GM18520 (cell line): Measurements from ENCODE around the gene TPST1.
"Not testable (repeated sequence)": the region's sequence is repeated elsewhere in the genome, so short reads cannot be mapped to it uniquely, and the experiment has no call there.

ENCODE experiments used
- ATAC-seq: cut with Tn5 transposase; IDR thresholded peaks from one replicate; pipeline ENCODE4 v1.9.1; 2021; ENCODE audit not compliant: unreplicated experiment

TPST1 gene

DNA sequence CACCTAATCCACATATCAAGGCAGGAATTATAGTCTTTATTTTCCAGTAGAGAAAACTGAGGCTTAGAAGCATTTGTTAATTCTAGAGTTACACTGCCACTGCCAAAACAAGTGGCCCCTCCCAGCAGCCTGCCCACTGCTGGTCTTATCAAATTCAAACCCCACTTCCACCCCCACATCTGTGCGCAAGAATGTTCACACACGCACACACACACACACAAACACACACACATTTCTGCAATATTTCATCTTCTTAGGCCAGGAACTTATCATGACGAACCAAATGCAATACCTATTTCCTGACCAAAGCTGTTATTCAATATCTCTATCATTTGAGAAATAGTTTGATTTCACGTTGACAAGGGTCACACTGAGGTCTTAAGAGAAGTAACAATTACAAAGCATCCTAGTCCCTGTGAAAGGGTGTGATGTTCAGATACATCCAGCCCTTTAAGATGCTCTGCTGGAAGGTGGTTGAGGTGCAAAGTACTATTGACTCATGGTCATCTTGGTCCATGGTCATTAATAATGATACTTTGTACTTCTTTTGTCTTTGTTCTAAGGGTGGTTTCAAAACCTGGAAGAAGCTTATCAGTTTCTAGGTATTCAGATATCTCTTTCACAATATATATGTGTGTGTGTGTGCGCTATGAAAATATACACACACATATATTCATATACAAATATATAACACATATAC lies 169.2 kb downstream of the TPST1 start:
- ATAC-seq = not testable (repeated sequence)

- ATAC-seq = no peak
Measured at GRCh38 chr7:66376264-66376945, 171.3 kb downstream of the TPST1 start.

DNA sequence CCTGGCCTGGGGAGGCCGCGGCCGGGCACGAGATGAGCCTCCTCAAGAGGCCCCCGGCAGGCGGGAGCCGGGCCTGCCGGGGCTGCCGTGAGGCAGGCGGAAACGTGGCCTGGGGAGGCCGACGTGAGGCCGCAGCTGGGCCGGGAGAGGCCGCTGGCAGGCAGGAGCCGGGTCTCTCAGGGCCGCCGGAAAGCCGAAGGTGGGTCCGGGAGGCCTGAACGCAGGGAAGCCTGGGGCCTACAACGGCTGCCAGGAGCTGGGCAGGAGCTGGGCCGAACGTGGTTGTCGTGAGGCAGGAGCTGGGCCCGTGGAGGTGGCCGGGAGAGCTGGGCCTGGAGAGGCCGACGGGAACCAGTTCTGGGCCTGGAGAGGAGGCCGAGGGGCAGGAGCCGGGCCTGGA lies 171.9 kb downstream of the TPST1 start:
- ATAC-seq = no peak

GRCh38 chr7:66377714-66378113 lies 172.6 kb downstream of the TPST1 start:
- ATAC-seq = no peak

DNA sequence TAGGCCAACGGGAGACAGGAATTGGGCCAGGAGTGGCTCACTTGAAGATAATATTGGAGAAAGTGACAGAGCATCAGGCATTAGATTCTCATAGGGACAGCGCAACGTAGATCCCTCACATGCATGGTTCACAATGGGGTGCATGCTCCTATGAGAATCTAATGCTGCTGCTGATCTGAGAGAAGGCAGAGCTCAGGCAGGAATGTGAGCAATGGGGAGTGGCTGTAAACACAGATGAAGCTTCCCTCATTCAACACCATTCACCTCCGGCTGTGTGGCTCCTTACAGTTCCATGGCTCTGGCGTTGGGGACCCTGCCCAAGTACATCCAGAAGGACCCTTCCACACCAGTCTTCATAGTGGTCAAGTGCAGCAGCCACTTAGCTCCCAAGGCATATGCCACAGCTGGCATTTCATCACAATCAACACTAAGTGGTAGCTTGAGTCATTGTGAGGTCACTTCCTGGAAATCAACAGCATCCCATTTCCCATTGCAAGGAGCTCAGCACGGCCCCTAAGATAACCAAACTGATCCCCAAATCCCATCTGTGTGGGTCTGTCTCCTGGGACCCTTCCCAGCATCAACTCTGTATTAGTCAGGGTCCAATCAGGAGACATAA lies 174.5 kb downstream of the TPST1 start:
- ATAC-seq = no peak

- no peak for ATAC-seq
Measured at GRCh38 chr7:66380272-66380888, 175.2 kb downstream of the TPST1 start.

DNA sequence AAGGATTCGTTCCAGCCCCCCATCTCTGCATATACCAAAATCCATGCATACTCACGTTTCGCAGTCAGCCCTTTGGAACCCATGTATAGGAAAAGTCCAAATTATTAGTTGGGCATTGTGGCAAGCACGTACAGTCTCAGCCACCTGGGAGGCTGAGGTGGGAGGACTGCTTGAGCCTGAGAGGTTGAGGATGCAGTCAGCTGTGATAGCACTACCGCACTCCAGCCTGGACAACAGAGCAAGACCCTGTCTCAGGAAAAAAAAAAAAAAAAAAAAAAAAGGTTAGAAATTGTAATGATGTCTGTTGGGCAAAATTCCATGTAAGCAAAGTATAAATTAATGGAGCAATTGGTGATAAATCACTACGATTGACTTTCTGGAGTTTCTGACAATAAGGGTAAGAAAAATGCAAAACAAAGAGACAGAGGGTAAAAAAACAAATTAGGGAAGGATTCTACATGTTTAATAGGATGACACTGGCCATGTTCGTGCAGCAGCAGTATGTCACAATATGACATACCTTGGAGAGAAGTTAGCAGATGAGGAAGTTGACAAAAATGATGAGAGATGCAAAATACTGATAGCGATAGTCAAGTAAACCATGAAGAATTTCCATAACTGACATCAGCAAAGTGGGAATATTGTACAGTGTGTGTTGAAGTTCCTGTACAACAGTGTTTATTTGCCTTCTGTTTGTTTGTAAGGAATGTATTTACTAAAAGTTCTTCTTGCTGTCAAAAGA lies 177.2 kb downstream of the TPST1 start:
- ATAC-seq = not testable (repeated sequence)

DNA sequence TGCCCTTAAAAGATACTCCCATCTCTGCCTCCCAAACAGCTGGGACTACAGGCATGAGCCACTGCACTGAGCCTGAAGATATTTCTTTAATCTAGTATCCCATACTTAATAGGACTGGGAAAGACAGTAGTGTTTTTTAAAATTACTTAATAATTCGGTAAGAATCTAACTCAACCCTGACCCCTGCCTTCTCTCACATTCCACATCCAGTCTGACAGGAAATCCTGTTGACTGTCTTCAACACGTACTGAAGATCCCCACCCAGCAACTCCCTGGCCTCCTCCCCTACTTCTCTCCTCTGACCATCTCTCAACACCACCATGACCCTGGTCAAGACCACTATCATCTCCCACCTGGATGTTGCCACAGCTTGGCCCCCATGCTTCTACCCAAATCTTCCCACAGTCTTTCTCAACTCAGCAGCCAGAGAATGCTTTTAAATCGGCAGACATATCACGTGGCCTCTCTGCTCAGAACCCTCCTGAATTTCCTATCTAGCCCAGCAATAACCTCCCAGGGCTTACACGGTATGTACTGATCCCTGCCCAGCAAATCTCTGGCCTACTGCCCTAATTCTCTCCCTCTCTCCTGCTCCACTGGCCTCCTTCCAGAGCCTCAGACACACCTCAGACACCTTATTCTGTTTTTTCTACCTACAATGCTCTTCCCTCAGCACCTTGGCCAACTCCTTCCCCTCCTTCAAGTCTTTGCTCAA lies 180.2 kb downstream of the TPST1 start:
- not testable (repeated sequence) for ATAC-seq

GRCh38 chr7:66395128-66395571 lies 190.0 kb downstream of the TPST1 start:
- not testable (repeated sequence) for ATAC-seq

DNA sequence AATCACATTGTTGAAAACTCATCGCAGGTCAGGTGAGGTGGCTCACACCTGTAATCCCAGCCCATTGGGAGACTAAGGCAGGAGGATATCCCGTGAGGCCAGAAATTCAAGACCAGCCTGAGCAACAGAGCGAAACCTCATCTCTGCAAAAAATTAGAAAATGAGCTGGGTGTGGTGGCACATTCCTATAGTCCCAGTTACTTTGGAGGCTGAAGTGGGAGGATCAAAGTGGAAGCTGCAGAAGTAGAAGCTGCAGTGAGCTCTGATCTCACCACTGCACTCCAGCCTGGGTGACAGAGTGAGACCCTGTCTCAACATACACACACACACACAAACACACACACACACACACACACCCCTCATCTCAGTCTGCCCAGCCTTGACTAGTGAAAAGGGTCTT lies 190.9 kb downstream of the TPST1 start:
- not testable (repeated sequence) for ATAC-seq

DNA sequence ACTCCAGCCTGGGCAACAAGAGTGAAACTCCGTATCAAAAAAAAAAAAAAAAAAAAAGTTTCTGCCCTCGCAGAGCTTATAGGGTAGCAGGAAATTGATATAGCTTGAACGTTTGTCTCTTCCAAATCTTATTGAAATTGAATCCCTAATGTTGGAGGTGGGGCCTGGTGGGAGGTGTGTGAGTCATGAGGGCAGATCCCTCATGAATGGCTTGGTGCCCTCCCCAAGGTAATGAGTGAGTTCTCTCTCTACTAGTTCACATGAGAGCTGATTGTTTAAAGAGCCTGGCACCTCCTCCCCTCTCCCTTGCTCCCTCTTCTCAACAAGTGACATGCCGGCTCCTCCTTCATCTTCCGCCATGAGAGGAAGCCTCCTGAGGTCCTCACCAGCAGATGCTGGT lies 193.7 kb downstream of the TPST1 start:
- ATAC-seq = not testable (repeated sequence)

DNA sequence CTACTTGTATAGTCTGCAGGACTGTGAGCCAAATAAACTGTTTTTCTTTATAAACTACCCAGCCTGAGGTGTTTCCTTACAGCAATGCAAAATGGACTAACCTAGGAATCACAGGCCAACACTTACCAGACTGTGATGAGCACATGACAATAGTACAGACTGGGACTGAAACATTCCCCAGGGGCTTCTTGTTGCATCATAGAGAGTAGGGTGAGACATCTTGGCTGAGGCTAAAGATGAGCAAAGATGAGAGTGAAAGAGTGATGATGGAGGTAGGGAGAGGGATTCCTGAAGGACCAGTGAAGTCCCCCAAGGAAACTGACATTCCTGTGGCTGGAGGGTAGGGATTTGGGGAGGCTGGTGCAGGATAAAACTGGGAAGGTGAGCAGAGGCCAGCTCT lies 194.4 kb downstream of the TPST1 start:
- ATAC-seq = no peak

DNA sequence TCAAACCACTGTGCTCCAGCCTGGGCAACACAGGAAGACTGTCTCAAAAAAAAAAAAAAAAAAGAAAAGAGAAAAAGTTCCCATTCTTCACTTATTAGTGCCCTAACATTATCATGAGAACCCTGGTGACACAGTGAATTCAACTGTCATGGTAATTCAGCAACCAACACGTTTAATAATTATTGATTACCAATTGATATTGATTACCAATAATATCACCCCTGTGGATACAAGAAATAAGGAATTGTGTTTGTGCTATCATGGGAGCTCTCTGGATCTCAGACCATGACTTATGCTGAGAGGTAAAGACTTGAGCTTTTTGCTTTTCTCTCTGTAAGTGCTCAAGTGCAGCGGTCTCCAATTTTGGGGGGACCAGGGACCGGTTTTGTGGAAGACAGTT lies 195.3 kb downstream of the TPST1 start:
- ATAC-seq = no peak

- ATAC-seq = not testable (repeated sequence)
Measured at GRCh38 chr7:66401126-66401525, 196.0 kb downstream of the TPST1 start.

GRCh38 chr7:66401932-66402331 lies 196.8 kb downstream of the TPST1 start:
- ATAC-seq = not testable (repeated sequence)

- ATAC-seq = no peak
Measured at GRCh38 chr7:66403564-66403963, 198.4 kb downstream of the TPST1 start.

DNA sequence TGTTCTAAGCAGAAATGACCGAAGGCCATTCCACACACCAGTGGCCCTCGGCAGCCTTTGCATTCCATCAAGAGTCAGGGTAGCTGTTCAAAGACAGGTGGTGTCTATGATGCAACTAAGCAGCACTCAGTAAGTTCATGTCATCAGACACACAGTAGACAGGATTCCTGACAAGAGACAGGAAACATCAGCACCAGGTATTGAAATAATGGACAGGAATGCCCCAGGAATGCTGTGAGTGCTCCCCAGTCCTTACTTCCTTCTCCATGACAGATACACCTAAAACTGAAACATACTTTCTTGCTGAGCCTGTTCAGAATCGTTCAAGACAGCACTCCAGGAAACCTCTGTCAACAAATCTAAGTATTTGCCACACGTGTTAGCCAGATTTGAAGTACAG lies 204.4 kb downstream of the TPST1 start:
- no peak for ATAC-seq
